Keratinocyte (primary cell): ENCODE results near the gene TCIRG1. TPM values are rescaled to one million over a fixed set of nuclear protein-coding genes. Genes with fewer than 3 reads are reported as not detected.

ENCODE experiments used
- DNase-seq: peaks from one replicate; pipeline ENCODE4 v3.0.0-alpha.2; 2011; ENCODE audit warnings: low read depth, missing footprints, low spot score
- FAIRE-seq: peaks from 2 replicates; lab custom pipeline; 2011; peaks lifted over from hg19 to GRCh38; lab: Jason Lieb, UNC
- H2AFZ ChIP-seq: 2 replicates; pipeline ENCODE4 v1.6.0; 2012; ENCODE audit warnings: low read length, control low read depth, inconsistent platforms; ENCODE audit not compliant: control insufficient read depth
- H3K27ac ChIP-seq: 2 replicates; pipeline ENCODE4 v1.5.1; 2011; ENCODE audit warnings: low read length; ENCODE audit not compliant: control insufficient read depth, insufficient read depth
- H3K27me3 ChIP-seq: 3 replicates; pipeline ENCODE4 v1.6.0; 2011; ENCODE audit warnings: low read length; ENCODE audit not compliant: control insufficient read depth, insufficient read depth; ENCODE audit errors: extremely low read depth
- H3K36me3 ChIP-seq, 2 experiments: 2 replicates in 1 of 2; 3 replicates in 1 of 2; pipeline ENCODE4 v1.5.1; 2011; ENCODE audit warnings: low read length in 2 of 2, mild to moderate bottlenecking in 1 of 2; ENCODE audit not compliant: control insufficient read depth in 2 of 2, insufficient read depth in 2 of 2; ENCODE audit errors: extremely low read depth in 1 of 2
- H3K4me1 ChIP-seq: 3 replicates; pipeline ENCODE4 v1.5.1; 2011; ENCODE audit warnings: low read length; ENCODE audit not compliant: control insufficient read depth, insufficient read depth; ENCODE audit errors: extremely low read depth
- H3K4me2 ChIP-seq: 3 replicates; pipeline ENCODE4 v1.6.0; 2011; ENCODE audit warnings: low read depth, low read length; ENCODE audit not compliant: control insufficient read depth, insufficient read depth; ENCODE audit errors: extremely low read depth
- H3K4me3 ChIP-seq, 3 experiments: fragments of 200-600 bp in 1 of 3; sonication (generic) in 1 of 3; 2 replicates in 2 of 3; 3 replicates in 1 of 3; pipeline ENCODE4 v1.5.1; 2011 to 2016; ENCODE audit warnings: low read length in 3 of 3, mild to moderate bottlenecking in 3 of 3, control low read depth in 2 of 3, inconsistent platforms in 1 of 3, low read depth in 1 of 3, mixed read lengths in 1 of 3, mixed run types in 1 of 3, moderate library complexity in 1 of 3; ENCODE audit not compliant: control insufficient read depth in 2 of 3, insufficient read depth in 2 of 3; ENCODE audit errors: extremely low read depth in 1 of 3
- H3K79me2 ChIP-seq: 2 replicates; pipeline ENCODE4 v1.6.0; 2012; ENCODE audit warnings: low read length; ENCODE audit not compliant: control insufficient read depth, insufficient read depth
- H3K9ac ChIP-seq: 3 replicates; pipeline ENCODE4 v1.6.0; 2011; ENCODE audit warnings: low read length; ENCODE audit not compliant: control insufficient read depth, insufficient read depth; ENCODE audit errors: extremely low read depth
- H3K9me1 ChIP-seq: 3 replicates; pipeline ENCODE4 v1.6.0; 2011; ENCODE audit warnings: low read length; ENCODE audit not compliant: control insufficient read depth, insufficient read depth; ENCODE audit errors: extremely low read depth
- H3K9me3 ChIP-seq: 2 replicates; pipeline ENCODE4 v1.5.1; 2012; ENCODE audit warnings: low read depth, low read length; ENCODE audit not compliant: control insufficient read depth
- H4K20me1 ChIP-seq: 3 replicates; pipeline ENCODE4 v1.6.0; 2011; ENCODE audit warnings: low read length; ENCODE audit not compliant: control insufficient read depth, insufficient read depth; ENCODE audit errors: extremely low read depth
- EZH2 ChIP-seq: IDR thresholded peaks from one replicate; pipeline ENCODE4 v1.6.1; 2012; ENCODE audit warnings: inconsistent platforms, mild to moderate bottlenecking, low read length, moderate library complexity
- dilution Hi-C: fragments of 300-500 bp; cut with MboI; formaldehyde crosslinking; loops from one replicate; pipeline ENCODE4 v1.7.0; 2020; ENCODE audit warnings: low sequenced_read_pairs; ENCODE audit not compliant: extremely low pct_ligation_motif_present
- polyA plus RNA-seq, 5 experiments: library from polyadenylated mRNA; depleted of rRNA in 3 of 5; stranded (reverse) in 3 of 5; stranded (forward) in 1 of 5; unstranded in 1 of 5; fragments of >200 nt; gene quantifications; 1 replicate in 1 of 5; 2 replicates in 3 of 5; 3 replicates in 1 of 5; pipeline versions ENCODE4 v1.2.1 to v1.2.3, GENCODE V29; 2011 to 2012; ENCODE audit warnings: missing spikeins in 2 of 5, low read depth in 1 of 5, low replicate concordance in 1 of 5
- TF ChIP-seq, protein P1 (sequence below), 3 experiments: IDR thresholded peaks in 1 of 3; conservative IDR thresholded peaks in 1 of 3; optimal IDR thresholded peaks in 1 of 3; 2 replicates in 2 of 3; 3 replicates in 1 of 3; pipeline versions ENCODE3 to v1.5.1; 2011; ENCODE audit warnings: low read length in 3 of 3, mild to moderate bottlenecking in 3 of 3, moderate library complexity in 2 of 3, control low read depth in 1 of 3, inconsistent platforms in 1 of 3; ENCODE audit not compliant: insufficient read depth in 2 of 3; ENCODE audit errors: extremely low read depth in 1 of 3

Gene TCIRG1
- polyA plus RNA-seq, 1 donor (not counting 4 experiments of a cell fraction or from before 2014, with no cell fraction given) = 12.7 TPM

DNA sequence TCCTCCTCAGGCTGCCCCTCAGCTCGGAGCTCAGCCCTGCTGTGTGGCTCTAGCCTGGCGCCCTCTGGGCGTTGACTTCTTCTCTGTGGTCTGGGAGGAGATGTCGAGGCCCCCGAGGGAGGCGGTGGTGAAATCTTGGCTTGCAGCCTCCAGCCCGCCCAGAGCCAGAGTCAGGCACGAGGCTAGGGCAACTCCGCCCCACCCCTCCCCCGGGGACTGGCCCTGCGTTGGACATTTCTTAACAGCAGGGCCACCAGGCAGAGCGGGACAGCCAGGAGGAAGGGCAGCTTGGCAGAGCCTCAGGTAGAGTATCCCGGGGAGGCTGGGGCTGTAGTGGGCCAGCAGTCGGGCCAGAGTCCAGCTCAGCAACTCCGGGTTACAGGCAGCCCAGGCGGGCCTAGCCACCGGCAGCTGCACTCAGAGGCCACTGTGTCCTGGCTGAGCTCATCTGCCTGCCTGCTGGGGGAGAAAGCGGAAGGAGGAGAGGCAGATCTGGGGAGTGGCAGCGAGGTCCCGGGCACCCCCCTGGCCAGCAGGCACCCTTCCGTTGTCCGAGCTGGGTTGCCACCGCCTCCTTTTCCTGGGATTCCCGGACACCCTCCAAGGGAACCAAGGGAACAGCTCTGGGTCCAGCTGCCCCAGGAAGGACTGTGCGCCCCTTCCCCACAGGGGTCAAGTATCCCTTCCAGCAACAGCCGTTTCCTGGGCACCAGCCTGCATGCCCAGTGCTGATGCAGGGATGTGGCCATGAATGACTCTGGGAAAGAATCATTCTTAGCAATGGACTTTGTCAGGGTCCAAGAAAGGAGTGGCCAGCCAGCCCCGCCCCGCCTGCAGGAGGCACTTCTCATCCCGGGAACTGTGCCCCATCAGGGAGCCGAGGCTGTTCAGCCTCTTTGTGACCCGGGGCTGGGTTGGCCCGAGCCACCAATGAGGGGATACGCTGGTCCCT, 28.5 kb upstream of the TCIRG1 start, which contains the start of gene ALDH3B1:
Gene ALDH3B1 (plus strand): TSS at position 238 of the 952 bp plus-strand sequence. CDS start 4,971 bp downstream, outside the sequence.
- Histone ChIP-seq H3K36me3 (no peaks in the 10 kb centered on the region), H3K79me2 (no peaks in the 10 kb centered on the region), H3K9me1 (no peaks in the 10 kb centered on the region), H3K4me1 (peaks cover 42% of the 10 kb centered on the region), H3K4me2 (no peak within 1 kb of the TSS), H3K9me3 (no peaks in the 10 kb centered on the region), H3K27me3 (no peaks in the 10 kb centered on the region), H4K20me1 (no peaks in the 10 kb centered on the region), H3K27ac (no peak within 1 kb of the TSS), H3K4me3 (no peak within 1 kb of the TSS), H2AFZ (peak within 1 kb of the TSS; percentile 12), H3K9ac (peak within 1 kb of the TSS; percentile 9)
- FAIRE-seq (no peak), DNase-seq (no peak)
- no peak for TF ChIP-seq EZH2
- TF ChIP-seq, protein P1, sequence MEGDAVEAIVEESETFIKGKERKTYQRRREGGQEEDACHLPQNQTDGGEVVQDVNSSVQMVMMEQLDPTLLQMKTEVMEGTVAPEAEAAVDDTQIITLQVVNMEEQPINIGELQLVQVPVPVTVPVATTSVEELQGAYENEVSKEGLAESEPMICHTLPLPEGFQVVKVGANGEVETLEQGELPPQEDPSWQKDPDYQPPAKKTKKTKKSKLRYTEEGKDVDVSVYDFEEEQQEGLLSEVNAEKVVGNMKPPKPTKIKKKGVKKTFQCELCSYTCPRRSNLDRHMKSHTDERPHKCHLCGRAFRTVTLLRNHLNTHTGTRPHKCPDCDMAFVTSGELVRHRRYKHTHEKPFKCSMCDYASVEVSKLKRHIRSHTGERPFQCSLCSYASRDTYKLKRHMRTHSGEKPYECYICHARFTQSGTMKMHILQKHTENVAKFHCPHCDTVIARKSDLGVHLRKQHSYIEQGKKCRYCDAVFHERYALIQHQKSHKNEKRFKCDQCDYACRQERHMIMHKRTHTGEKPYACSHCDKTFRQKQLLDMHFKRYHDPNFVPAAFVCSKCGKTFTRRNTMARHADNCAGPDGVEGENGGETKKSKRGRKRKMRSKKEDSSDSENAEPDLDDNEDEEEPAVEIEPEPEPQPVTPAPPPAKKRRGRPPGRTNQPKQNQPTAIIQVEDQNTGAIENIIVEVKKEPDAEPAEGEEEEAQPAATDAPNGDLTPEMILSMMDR (optimal IDR thresholded peaks at IDR 0.05 in 1 of 3, IDR thresholded peaks at IDR 0.05 in 1 of 3, conservative IDR thresholded peaks at IDR 0.05 in 1 of 3; ENCODE audit: extremely low read depth in 1 of 3, insufficient read depth in 2 of 3, low read length in 3 of 3) = no peak
- dilution Hi-C loops = no loop called here

DNA sequence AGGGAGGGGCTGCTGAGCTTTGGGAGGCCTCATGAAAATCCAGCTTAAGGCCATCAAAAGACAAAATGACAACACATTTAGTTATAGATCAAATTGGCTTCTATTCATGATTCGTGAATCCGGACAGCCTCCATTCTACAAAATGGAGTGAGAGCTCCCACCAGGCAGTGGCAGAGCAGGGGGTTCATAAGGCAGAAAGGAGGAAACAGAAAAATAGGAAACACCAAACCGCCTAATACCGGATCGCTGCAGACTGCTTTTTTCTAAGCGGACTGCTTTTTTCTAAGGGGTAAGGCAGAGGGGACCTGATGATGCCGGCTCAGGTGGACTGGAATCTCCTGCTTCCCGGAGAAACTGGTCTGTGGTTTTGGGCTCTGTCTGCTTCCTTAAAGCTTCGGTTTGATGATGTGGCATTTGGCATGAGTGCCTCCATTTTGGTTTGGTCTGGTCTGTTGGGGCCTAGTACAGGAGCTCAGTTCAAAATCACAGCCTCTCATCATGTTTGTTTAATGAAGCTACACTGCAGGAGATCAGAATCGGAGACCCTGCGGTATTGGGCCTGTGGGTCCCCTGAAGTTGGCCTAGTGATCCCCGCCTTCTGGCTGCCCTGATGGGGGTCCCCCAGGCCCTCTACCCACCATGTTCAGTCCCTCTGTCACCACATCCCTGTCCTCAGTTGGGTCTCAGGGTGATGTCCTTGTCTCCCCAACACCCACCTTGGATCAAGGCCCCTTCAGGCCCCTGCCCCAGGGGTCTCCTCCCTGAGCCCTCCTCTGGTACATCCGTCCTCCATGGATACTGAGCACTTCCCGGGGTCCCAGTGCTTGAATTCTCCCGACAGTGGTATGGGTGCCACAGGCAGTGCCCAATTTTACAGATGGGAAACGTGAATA, 27.5 kb upstream of the TCIRG1 start:
- no peaks in the 10 kb centered on the region for H3K9me3 ChIP-seq
- no peak overlapping the region for H3K27ac ChIP-seq
- no peaks in the 10 kb centered on the region for H4K20me1 ChIP-seq
- TF ChIP-seq, protein P1 (optimal IDR thresholded peaks at IDR 0.05 in 1 of 3, IDR thresholded peaks at IDR 0.05 in 1 of 3, conservative IDR thresholded peaks at IDR 0.05 in 1 of 3; ENCODE audit: extremely low read depth in 1 of 3, insufficient read depth in 2 of 3, low read length in 3 of 3) = no peak
- no peak for TF ChIP-seq EZH2
- no peaks in the 10 kb centered on the region for H3K79me2 ChIP-seq
- H3K9me1 ChIP-seq = no peaks in the 10 kb centered on the region
- no peak overlapping the region for H2AFZ ChIP-seq
- no peak overlapping the region for H3K4me2 ChIP-seq
- H3K9ac ChIP-seq = no peak overlapping the region
- no peak overlapping the region for H3K4me3 ChIP-seq
- peaks cover 42% of the 10 kb centered on the region for H3K4me1 ChIP-seq
- dilution Hi-C loops = no loop called here
- H3K36me3 ChIP-seq = no peaks in the 10 kb centered on the region
- no peak for DNase-seq
- FAIRE-seq = no peak
- H3K27me3 ChIP-seq = no peaks in the 10 kb centered on the region
